ENCODE results near the gene EFL1.
"Not testable (repeated sequence)": the region's sequence is repeated elsewhere in the genome, so short reads cannot be mapped to it uniquely, and the experiment has no call there.

EFL1 gene

GRCh38 chr15:82195818-82196217 is 66.7 kb downstream of the EFL1 start:
- DNase-seq, result not testable (repeated sequence)

DNA sequence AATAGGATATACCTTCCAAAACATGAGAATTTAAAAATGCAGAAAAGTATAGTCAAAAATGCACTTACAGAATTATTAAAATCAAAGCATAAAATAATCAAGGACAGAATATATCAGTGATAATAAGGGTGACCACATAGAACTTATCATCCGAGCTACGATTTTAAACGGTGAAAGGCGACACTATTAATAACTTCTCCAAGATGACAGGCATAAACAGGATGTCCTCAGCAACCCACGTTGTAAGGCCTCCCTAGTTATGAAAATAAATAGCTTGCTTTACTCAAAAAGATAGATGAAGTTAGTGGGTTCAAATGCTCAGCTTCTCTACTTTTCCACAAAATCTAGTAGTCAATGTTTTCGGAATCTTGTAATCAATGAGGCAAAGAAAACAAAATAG is 68.0 kb downstream of the EFL1 start:
- DNase-seq, result not testable (repeated sequence)

DNA sequence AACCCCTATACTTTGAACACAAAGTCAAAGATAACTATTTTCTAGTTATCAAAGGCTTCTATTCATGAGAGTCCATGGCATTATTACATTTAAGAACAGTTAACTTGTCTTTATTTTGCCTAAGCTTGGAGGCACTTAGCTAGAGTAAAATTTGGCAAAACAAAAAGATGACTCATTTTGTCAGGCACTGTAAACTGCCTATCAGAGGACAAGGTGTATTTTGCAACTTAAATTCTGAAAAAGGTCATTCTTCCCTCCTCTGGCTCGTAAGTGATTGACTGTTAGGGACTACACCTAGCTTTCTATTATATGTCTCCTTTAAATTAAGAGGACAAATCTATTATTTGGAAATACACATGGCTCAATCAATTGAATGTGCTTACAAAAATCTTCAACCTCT is 69.1 kb downstream of the EFL1 start:
- not testable (repeated sequence) for DNase-seq

- not testable (repeated sequence) for DNase-seq
Observed at GRCh38 chr15:82192394-82192793, 70.1 kb downstream of the EFL1 start.

DNA sequence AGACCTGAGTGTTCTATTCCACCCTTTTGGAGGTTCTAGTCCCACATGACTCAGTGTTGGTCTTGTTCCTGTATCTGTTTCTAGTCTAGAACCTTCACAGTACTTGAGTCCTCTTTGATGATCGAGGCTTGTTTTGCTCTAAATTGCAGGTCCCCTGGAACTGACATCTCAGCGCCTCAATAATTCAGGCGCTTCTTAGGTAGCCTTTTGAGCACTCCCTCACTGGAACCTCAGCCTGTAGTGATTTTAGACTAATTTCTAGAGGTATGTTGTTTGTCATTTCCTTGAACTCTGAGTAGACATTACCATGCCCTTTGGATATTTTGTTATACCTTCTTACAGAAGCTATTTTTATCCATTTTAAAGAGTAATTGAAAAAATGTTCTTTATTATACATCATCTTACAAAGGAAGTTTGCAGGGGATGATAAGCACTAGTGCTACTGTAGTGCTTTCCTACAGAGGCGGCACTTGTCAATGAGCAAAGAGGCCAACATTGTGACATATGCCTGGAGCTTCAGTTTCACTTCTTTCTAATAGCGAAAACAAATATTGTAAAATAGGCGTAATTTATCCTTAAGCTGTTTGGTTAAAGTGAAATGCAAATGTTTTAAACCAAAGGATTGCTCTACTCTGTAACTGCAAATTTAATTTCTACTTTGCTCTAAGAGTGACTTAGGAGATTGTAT is 75.7 kb downstream of the EFL1 start:
- no peak for DNase-seq

- no peak for DNase-seq
Observed at GRCh38 chr15:82186161-82186560, 76.4 kb downstream of the EFL1 start.

GRCh38 chr15:82184776-82185175 is 77.8 kb downstream of the EFL1 start:
- DNase-seq, result no peak

- DNase-seq, result no peak
Observed at GRCh38 chr15:82184355-82184754, 78.2 kb downstream of the EFL1 start.

- no peak for DNase-seq
Observed at GRCh38 chr15:82183121-82184031, 79.2 kb downstream of the EFL1 start.

DNA sequence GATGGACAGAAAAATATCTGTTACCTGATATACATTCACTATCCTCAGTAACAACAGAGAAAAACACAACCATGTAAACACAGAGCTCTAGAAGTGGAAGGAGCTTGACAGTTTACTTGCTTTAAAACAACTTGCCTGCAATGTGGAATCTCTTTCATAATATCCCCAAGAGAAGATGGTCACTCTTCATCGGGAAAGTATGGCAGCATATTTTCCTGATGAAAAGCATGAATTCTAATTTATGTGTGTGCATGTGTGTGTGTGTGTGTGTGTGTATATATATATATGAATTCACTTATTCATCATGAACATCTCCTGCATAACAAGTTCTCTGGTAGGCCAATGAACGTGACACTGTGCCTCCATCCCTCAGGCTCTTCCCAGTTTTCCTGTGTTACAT is 81.2 kb downstream of the EFL1 start:
- no peak for DNase-seq

- DNase-seq, result no peak
Observed at GRCh38 chr15:82178061-82178460, 84.5 kb downstream of the EFL1 start.

- DNase-seq, result no peak
Observed at GRCh38 chr15:82177291-82178010, 85.1 kb downstream of the EFL1 start.

DNA sequence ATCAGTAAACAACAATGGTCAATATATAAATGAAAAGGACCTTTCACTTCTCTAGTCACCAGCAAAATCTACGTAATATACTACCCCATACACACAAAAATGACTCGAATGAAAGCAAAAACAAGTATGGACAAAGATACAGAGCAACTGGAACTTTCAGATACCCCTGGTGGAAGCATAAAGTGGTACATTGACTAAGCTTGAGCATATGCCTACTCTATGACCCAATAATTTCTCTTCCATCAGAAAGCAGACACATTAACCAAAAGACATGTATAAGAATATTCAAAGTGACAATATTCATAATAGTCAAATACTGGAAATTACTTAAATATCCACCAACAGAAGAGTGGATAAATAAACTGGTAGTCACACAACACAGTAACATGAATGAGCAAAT is 86.0 kb downstream of the EFL1 start:
- no peak for DNase-seq

GRCh38 chr15:82174471-82175235 is 87.9 kb downstream of the EFL1 start:
- no peak for DNase-seq

- no peak for DNase-seq
Observed at GRCh38 chr15:82173108-82173507, 89.4 kb downstream of the EFL1 start.

- DNase-seq, result no peak
Observed at GRCh38 chr15:82172506-82172905, 90.0 kb downstream of the EFL1 start.

DNA sequence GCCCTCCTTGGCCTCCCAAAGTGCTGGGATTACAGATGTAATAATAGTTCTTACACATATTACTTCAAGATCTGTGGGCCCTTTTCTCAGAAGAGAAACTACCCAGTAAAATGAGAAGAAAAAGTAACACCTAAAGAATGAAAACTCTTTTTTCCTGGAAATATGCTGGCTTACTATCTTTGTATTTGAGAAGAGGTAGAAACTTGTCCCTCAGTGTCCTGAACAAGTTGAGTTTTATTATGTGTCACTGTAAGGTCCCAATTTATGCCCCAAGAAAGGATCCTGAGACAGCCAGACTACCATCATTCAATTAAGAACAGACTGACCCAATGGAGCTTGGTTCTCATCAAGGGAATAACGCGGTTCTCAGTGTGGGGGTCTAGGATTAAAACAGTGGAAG is 93.8 kb downstream of the EFL1 start:
- no peak for DNase-seq

DNA sequence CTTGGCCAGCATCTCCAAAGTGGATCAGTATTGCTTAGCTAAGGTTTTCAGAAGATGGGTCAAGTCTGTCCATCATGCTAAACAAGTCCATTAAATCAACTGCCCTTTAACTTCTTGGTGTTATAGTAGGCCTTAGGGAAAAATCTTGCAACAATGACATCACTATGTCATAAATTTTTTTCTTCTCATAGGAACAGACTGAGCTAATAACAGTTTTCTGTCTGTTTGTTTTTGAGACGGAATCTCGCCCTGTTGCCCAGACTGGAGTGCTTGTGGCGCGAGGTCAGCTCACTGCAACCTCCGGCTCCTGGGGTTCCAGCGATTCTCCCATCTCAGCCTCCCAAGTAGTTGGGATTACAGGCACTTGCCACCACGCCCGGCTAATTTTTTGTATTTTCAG is 94.2 kb downstream of the EFL1 start:
- DNase-seq, result no peak

GRCh38 chr15:82165948-82166376 is 96.6 kb downstream of the EFL1 start:
- no peak for DNase-seq

DNA sequence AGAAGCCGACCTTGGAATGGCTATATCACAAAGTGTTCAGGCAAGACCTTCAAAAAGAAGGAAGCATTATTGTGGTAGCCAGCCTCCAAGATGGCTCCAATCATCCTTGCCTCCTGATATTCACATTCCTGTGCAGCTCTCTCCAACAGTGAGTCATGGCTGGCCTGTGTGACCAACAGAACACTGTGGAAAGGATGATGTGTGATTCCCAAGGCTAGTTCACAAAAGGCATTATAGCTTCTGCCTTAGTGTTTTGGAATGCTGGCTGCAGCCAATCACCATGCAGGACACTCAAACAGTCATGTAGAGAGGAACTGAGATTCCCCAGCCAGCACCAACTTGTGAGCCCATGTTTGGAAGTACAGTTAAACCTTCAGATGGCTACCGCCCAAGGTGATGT is 102.6 kb downstream of the EFL1 start:
- no peak for DNase-seq

GRCh38 chr15:82158811-82159210 is 103.7 kb downstream of the EFL1 start:
- DNase-seq, result no peak

DNA sequence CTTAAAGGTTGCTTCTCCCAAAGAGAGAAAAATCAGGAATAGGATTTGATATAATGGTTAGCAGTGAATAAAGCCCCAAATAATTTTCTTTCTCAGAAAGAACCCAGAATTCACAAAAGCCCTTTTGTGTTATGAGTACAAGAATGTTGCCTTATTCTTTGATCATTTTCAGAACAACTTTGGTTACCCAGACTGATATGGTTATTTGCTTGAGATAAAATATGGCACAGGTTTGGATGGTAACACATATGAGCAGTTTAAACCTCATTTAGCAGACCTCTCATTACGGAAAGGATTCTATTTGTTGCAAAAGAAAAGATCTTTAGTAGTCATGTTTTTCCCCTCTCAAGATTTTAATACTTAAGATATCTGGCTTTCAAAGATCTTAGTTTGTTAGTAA is 111.9 kb downstream of the EFL1 start:
- no peak for DNase-seq

GRCh38 chr15:82146990-82147461 is 115.5 kb downstream of the EFL1 start:
- DNase-seq, result no peak
